HG02588 (cell line): ENCODE results near the gene CFAP20DC.
"Not testable (repeated sequence)": the region's sequence is repeated elsewhere in the genome, so short reads cannot be mapped to it uniquely, and the experiment has no call there.

Experiments
- ATAC-seq: cut with Tn5 transposase; IDR thresholded peaks from one replicate; pipeline ENCODE4 v1.9.1; 2021; ENCODE audit warnings: mild to moderate bottlenecking, moderate library complexity; ENCODE audit not compliant: unreplicated experiment

The CFAP20DC gene

GRCh38 chr3:58824777-58825176 is 225.0 kb downstream of the CFAP20DC start:
- no peak for ATAC-seq

DNA sequence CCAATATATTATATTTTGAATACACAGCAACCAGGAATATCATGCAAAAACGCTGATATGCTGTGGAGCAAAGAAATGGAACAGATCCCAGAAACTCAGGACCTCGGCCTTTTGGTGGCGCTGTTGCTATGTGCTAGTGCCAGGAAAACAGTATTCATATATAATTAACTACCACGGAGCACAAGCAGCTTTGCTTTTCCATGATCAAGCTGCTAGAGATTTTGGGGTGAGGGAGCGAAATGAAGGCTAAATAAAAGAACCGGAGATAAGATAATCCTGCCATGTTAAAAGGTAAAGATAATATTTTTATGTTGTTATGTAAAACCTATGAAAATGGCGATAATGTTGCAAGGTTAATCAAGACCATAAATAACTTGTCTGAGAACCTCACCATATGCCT is 225.5 kb downstream of the CFAP20DC start:
- ATAC-seq = no peak

DNA sequence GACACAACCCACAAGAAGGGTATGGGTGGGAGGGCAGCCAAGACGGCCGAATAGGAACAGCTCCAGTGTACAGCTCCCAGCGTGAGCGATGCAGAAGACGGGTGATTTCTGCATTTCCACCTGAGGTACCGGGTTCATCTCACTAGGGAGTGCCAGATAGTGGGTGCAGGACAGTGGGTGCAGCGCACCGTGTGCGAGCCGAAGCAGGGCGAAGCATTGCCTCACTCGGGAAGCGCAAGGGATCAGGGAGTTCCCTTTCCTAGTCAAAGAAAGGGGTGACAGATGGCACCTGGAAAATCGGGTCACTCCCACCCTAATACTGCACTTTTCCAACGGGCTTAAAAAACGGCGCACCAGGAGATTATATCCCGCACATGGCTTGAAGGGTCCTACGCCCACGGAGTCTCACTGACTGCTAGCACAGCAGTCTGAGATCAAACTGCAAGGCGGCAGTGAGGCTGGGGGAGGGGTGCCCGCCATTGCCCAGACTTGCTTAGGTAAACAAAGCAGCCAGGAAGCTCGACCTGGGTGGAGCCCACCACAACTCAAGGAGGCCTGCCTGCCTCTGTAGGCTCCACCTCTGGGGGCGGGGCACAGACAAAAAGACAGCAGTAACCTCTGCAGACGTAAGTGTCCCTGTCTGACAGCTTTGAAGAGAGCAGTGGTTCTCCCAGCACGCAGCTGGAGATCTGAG is 243.1 kb downstream of the CFAP20DC start:
- ATAC-seq = not testable (repeated sequence)

DNA sequence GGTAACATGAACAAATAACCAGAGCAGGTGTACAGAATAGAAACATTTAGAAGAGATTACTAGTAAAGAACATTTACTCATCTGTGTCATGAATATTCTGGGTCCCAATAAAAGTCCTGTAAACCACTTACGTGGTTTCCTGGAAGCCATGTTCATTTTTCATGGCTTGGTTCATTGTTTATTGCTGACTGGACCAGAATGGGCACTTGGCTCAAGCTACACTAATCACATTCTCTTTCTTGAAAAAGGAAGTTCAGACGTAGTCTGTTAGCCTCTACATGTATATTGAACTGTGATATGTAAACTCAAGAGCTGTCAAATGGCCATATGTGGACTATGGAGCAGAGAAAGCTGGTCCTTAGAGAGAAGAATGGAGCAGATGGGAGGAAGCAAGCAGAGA is 244.9 kb downstream of the CFAP20DC start:
- no peak for ATAC-seq

- ATAC-seq = no peak
Measured at GRCh38 chr3:58801541-58801940, 248.3 kb downstream of the CFAP20DC start.

- ATAC-seq = no peak
Measured at GRCh38 chr3:58800940-58801339, 248.9 kb downstream of the CFAP20DC start.

DNA sequence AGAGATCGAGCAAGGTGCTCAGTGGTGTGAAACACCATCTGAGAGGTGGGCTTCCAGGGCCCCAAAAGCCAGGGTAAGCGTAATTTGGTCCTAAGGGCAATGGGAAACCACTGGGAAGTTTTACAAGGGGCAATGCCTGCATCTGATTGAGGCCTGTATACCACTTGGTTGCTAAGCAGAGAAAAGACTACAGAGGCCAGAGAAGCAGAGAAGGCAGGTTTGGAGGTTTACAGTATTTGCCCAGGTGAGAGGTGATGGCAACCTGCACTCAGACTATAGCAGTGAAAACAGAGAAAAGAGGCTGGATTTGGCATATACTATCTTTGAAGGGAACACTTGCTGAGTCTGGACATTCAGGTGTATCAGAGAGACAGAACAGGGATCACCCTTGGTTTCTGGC is 249.8 kb downstream of the CFAP20DC start:
- no peak for ATAC-seq

- ATAC-seq = no peak
Measured at GRCh38 chr3:58799271-58799670, 250.6 kb downstream of the CFAP20DC start.

- peak; percentile 46 for ATAC-seq
Measured at GRCh38 chr3:58798312-58798711, 251.5 kb downstream of the CFAP20DC start.

DNA sequence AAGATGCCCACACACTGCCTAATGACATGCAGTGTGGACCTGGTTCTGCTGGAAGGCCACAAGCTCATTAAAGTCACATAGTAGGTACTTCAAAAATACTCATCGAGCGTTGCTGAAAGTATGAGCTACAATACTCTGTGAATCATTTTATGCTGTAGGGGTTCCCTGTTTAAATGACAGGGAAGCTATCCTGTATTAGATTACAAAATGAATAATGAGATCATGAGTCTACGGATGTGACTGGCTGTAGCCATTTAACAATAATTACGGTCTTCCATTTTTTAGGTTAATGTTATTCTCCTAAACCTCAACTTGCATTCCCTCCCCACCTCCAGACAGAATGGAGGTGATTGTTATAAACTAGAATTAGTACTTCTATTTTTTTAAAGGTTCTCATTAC is 255.1 kb downstream of the CFAP20DC start:
- ATAC-seq = no peak

GRCh38 chr3:58793938-58794337 is 255.9 kb downstream of the CFAP20DC start:
- no peak for ATAC-seq

DNA sequence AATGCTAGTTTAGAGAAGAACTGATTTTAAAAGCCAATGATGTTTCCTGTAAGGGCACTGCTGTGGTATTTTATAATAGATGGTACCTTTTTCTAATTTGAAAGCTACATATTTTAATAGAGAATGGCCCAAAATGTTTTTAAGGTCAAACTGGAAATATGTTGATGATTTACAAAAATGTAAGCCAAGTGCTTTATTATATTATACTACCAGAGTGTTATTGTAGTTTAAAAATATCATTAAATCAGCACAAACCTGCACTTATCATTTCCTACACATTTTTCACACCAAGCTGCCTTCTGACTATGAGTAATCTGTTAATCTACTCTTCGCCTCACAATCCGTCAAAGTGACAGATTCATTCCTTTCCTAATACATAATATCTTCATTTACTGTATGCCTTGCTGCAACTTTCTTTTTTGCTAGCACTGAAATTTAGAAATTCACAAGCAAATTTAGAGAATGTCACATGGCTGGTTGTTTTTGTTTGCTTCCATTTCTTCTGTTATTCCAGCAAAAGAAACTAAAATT is 256.8 kb downstream of the CFAP20DC start:
- ATAC-seq = no peak

GRCh38 chr3:58789385-58789784 is 260.4 kb downstream of the CFAP20DC start:
- ATAC-seq = no peak

DNA sequence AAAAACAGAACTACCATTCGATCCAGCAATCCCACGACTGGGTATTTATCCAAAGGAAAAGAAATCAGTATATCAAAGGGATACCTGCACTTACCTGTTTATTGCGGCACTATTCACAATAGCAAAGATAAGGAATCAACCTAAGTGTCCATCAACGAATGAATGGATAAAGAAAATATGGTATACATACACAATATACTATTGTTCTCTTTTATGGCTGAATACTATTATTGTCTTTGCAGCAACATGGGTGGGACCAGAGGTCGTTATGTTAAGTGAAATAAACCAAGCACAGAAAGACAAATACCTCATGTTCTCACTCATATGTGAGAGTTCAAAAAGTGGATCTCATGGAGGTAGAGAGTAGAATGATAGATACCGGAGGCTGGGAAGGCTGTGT is 264.9 kb downstream of the CFAP20DC start:
- no peak for ATAC-seq

DNA sequence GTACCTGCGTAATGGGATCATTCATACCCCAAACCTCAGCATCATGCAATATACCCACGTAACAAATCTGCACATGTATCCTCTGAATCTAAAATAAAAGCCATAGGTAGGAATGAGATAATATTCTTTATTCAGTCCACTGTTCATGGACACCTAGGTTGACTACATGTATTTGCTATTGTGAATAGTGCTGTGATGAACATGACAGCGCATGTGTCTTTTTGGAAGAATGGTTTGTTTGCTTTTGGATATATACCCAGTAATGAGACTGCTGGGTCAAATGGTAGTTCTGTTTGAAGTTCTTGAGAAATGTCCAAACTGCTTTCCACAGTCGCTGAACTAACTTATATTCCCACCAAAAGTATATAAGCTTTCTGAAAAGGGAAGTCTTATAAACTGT is 265.4 kb downstream of the CFAP20DC start:
- ATAC-seq = no peak

DNA sequence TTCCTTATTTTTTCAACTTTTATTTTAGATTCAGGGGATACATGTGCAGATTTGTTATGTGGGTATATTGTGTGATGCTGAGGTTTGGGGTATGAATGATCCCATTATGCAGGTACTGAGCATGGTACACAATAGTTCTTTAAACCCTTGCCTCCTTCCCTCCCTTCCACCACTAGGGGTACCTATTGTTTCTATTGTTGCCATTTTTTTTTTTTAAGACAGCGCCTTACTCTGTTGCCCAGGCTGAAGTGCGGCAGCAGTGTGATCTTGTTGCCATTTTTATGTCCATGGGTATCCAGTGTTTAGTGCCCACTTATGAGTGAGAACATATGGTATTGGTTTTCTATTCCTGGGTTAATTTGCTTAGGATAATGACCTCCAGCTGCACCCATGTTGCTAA is 266.0 kb downstream of the CFAP20DC start:
- ATAC-seq = no peak

DNA sequence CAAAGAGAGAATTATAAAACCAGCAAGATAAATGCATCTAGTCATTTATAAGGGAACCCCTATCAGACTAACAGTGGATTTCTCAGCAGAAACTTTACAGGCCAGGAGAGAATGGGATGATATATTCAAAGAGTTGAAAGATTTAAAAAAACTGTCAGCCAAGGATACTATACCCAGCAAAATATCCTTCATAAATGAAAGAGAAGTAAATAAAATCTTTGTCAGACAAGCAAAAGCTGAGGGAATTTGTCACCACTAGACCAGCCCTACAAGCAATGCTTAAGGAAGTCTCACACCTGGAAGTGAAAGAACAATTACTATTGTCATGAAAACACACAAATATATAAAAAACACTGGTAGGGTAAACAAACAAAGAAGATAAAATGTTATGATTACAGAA is 269.9 kb downstream of the CFAP20DC start:
- ATAC-seq = no peak

DNA sequence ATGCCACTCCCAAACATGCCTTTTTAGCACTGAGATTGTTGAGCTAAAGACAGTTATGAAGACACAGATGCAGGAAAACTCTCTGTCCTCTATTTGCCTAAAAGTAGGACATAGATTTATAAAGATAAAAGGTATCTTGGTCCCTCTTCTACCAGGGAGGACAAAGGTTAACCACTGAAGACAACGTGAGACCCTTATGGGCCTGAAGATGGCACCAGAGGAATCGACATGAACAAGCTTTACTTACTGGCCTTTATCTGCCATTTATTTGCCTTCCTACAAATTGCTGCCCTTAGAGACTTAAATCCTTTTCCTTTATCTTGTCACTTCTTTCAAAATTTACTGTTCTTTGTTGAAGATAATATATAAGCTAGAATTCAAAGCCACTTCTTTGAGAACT is 273.6 kb downstream of the CFAP20DC start:
- no peak for ATAC-seq

DNA sequence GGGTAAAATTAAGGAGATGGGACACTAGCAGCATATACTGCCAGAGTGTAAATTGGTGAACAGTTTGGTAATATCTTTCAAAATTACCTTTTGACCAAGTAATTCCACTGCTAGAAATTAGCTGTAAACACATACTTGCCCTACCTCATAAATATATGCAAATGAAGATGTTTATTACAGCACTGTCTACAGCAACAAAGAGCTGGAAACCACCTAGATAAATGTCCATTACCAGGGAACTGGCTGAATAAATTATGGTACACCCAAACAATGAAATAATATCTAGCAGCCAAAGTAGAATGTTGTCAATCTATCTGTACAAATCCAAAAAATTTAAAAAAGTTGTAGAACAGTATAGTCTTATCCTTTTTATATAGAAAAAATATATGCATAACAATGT is 277.4 kb downstream of the CFAP20DC start:
- no peak for ATAC-seq

- ATAC-seq = no peak
Measured at GRCh38 chr3:58769065-58769464, 280.8 kb downstream of the CFAP20DC start.

DNA sequence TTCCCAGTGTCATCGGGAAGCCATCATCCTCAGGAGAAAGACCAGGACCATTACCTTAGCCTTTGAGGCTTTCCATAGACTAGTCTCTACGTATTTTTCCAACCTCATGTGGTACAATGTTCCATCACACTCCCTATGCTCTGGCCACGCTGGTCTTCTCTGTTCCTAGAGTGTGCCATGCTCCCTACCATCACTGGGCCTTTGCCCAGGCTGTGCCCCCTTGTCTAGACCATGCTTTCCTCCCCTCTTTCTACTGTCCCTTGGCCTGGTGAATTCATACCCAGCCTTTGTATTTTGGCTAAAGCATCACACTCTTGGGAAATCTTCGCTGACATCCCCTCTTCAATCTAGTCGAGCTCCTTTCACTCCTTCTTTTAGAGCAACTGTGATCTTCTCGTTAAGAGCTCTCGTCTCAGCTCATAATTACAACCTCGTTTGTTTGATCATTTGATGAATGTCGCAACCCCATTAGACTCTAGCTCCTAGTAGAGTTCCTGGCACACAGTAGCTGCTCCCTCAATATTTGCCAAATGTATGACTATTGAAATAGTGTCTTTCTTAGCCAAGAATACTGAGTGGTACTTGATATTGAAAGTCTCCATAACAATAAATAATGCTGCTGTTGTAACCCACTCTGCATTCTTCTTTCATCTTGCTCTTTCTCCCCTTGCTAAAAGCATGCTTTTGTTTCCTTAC is 283.1 kb downstream of the CFAP20DC start:
- ATAC-seq = no peak

- no peak for ATAC-seq
Measured at GRCh38 chr3:58755150-58755549, 294.7 kb downstream of the CFAP20DC start.
